Measurements from ENCODE around the gene COL20A1. TPM values are rescaled to one million over a fixed set of nuclear protein-coding genes. Genes with fewer than 3 reads are reported as not detected.

COL20A1 gene
- total and polyA plus RNA-seq, 4 donors, result 0.06 to 0.09 TPM; not detected in 2

- H3K36me3 ChIP-seq (ENCODE audit: control insufficient read depth in 4 of 4, insufficient read depth in 4 of 4, low read length in 4 of 4), result no peaks in the 10 kb centered on the region
- 5 to 9% methylated on average over 32 of the region's 32 CpGs for WGBS, 2 donors
- no peak overlapping the region for H3K27ac ChIP-seq (ENCODE audit: low read depth in 1 of 2, low read length in 1 of 2)
- peaks cover 0 to 30% (median 0%) of the 10 kb centered on the region in 5 donors for H3K4me1 ChIP-seq (ENCODE audit: control insufficient read depth in 5 of 5, insufficient read depth in 5 of 5, low read length in 5 of 5)
- H3K9me3 ChIP-seq (ENCODE audit: control insufficient read depth in 4 of 4, insufficient read depth in 3 of 4, low read length in 3 of 4), result peaks cover 0 to 15% (median 0%) of the 10 kb centered on the region in 4 donors
- no peak overlapping the region for H3K9ac ChIP-seq (ENCODE audit: insufficient read depth in 1 of 2, low read length in 2 of 2)
- peaks cover 3 to 18% (median 6%) of the 10 kb centered on the region in 3 donors for H3K27me3 ChIP-seq (ENCODE audit: control insufficient read depth in 3 of 3, insufficient read depth in 3 of 3, low read length in 2 of 3)
- no peak for TF ChIP-seq CTCF (IDR thresholded peaks at IDR 0.05; ENCODE audit: control extremely low read depth, extremely low read depth)
- peak; percentile 65 to 80 (median 74) for DNase-seq
- H3K4me3 ChIP-seq, result no peak overlapping the region
- no peak for ATAC-seq (ENCODE audit: insufficient read depth, low FRiP score)
Observed at GRCh38 chr20:63377256-63377941, 84.4 kb downstream of the COL20A1 start.

- no peak overlapping the region for H3K9ac ChIP-seq (ENCODE audit: insufficient read depth in 1 of 2, low read length in 2 of 2)
- no peak overlapping the region for H3K27ac ChIP-seq (ENCODE audit: low read depth in 1 of 2, low read length in 1 of 2)
- TF ChIP-seq CTCF (IDR thresholded peaks at IDR 0.05; ENCODE audit: control extremely low read depth, extremely low read depth), result no peak
- peaks cover 0 to 28% (median 0%) of the 10 kb centered on the region in 5 donors for H3K4me1 ChIP-seq (ENCODE audit: control insufficient read depth in 5 of 5, insufficient read depth in 5 of 5, low read length in 5 of 5)
- ATAC-seq (ENCODE audit: insufficient read depth, low FRiP score) (no peak), DNase-seq (no peak)
- H3K9me3 ChIP-seq (ENCODE audit: control insufficient read depth in 4 of 4, insufficient read depth in 3 of 4, low read length in 3 of 4), result peaks cover 0 to 15% (median 0%) of the 10 kb centered on the region in 4 donors
- peaks cover 3 to 18% (median 8%) of the 10 kb centered on the region in 3 donors for H3K27me3 ChIP-seq (ENCODE audit: control insufficient read depth in 3 of 3, insufficient read depth in 3 of 3, low read length in 2 of 3)
- 33 to 45% methylated on average over 15 of the region's 15 CpGs for WGBS, 2 donors
- H3K36me3 ChIP-seq (ENCODE audit: control insufficient read depth in 4 of 4, insufficient read depth in 4 of 4, low read length in 4 of 4), result no peaks in the 10 kb centered on the region
- H3K4me3 ChIP-seq, result no peak overlapping the region
Observed at GRCh38 chr20:63377951-63378381, 85.0 kb downstream of the COL20A1 start.

- Histone ChIP-seq H3K36me3 (ENCODE audit: control insufficient read depth in 4 of 4, insufficient read depth in 4 of 4, low read length in 4 of 4) (no peaks in the 10 kb centered on the region), H3K9ac (ENCODE audit: insufficient read depth in 1 of 2, low read length in 2 of 2) (no peak overlapping the region), H3K27ac (ENCODE audit: low read depth in 1 of 2, low read length in 1 of 2) (no peak overlapping the region), H3K4me3 (no peak overlapping the region), H3K4me1 (ENCODE audit: control insufficient read depth in 5 of 5, insufficient read depth in 5 of 5, low read length in 5 of 5) (peaks cover 0 to 23% (median 0%) of the 10 kb centered on the region in 5 donors), H3K9me3 (ENCODE audit: control insufficient read depth in 4 of 4, insufficient read depth in 3 of 4, low read length in 3 of 4) (peaks cover 0 to 15% (median 0%) of the 10 kb centered on the region in 4 donors), H3K27me3 (ENCODE audit: control insufficient read depth in 3 of 3, insufficient read depth in 3 of 3, low read length in 2 of 3) (peaks cover 3 to 16% (median 8%) of the 10 kb centered on the region in 3 donors)
- ATAC-seq (ENCODE audit: insufficient read depth, low FRiP score), result no peak
- peak in 2 of 3 donors; percentile 18 to 40 for DNase-seq
- WGBS, 2 donors, result 59 to 63% methylated on average over 12 of the region's 12 CpGs
- no peak for TF ChIP-seq CTCF (IDR thresholded peaks at IDR 0.05; ENCODE audit: control extremely low read depth, extremely low read depth)
Observed at GRCh38 chr20:63378626-63379025, 85.6 kb downstream of the COL20A1 start.
